ENCODE results near the gene DIP2C.

Gene DIP2C

GRCh38 chr10:235915-236314, 453.6 kb downstream of the DIP2C start:
- DNase-seq (ENCODE audit: low read depth in 2 of 2), result no peak

DNA sequence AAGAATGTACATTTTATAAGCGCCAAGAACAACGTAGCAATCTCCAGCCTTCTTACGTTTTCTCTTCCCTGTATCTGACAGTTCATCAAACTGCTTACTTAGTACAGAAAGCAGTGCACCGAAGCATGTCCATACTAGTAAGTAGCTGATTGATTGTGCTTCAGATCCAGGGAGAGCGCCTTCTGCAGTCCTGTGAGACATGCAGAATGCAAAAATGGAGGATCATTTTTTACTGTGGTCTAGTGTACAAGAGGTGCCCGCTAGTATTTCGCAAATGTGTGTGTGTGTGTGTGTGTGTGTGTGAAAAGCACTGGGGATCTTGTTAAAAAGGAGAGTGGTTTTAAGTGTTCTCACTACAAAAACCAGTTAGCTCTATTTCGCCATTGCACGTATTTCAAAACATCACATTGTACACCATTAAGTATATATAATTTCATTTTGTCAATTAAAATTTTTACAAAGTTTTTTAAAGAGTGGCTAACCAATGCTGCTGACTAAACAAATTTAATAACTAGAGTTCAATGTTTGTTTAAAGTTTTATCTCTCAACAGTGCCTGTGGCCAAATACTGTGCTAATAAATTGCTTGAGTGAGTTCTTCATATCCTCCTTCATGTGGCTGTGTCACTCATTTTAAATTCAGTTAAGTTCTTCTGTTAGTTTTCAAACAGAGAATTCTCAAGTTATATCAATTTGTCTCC, 454.6 kb downstream of the DIP2C start:
- no peak for DNase-seq (ENCODE audit: low read depth in 2 of 2)

- no peak for DNase-seq (ENCODE audit: low read depth in 2 of 2)
These were observed 456.6 kb downstream of the DIP2C start for GRCh38 chr10:232878-233277.

DNA sequence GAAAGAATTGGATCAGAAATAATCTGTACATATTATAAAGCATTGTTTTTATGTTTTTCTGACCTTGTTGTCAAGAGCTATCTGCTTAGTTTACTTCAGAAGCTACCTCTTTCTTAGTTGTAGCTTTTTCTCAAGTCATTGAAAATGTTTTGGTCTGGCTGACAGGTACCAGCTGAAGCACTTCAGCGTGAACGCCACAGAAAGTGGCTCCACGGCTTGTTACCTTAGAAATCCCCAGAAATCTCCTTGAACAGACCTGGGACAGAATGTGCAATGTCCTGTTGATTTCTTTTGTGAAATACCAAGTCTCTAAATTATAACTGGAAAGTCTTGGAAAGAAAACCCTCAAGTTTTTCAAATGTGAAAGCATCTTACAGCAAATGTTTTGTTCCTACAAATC, 457.4 kb downstream of the DIP2C start:
- no peak for DNase-seq (ENCODE audit: low read depth in 2 of 2)

GRCh38 chr10:230758-231157, 458.7 kb downstream of the DIP2C start:
- no peak for DNase-seq (ENCODE audit: low read depth in 2 of 2)

- no peak for DNase-seq (ENCODE audit: low read depth in 2 of 2)
These were observed 461.1 kb downstream of the DIP2C start for GRCh38 chr10:228366-228765.

DNA sequence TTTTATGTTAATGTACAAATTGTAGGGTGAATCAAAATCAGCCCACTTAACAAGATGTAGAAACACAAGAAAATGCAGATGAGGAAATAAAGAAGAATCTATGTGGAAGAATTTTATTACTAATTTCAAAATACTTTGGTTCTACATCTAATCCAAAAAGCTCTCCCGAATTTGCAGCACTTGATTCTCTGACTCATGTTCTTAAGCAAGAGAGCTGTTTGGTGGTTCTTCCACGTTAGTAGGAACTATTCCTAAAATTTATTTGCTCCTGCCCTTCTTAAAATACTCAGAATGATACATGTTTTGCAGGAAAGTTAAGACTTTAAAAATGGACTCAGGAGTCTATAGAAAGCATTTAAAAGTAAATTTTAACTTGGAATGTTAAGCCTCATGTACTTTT, 462.5 kb downstream of the DIP2C start:
- DNase-seq (ENCODE audit: low read depth in 2 of 2), result no peak

DNA sequence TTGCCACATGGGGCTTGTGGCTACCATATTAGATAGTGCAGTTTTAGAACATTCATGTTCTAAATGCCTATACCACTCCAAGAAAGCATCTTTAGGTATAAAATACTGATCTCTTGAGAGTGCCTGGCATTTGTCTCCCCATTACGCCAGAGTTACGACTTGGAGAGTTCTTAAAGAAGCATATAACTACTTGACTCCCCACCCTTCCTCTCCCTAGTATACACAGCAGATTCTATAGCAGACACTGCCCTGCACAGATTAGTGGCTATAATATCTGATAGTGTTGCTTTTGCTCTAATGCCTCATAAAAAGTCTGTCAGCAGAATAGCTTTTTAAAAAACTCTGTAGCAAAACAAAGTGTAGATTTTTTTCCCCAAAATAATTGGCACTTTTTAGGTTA, 463.4 kb downstream of the DIP2C start:
- no peak for DNase-seq (ENCODE audit: low read depth in 2 of 2)

GRCh38 chr10:224571-224970, 464.9 kb downstream of the DIP2C start:
- no peak for DNase-seq (ENCODE audit: low read depth in 2 of 2)
